BLaER1 treated with 17β-estradiol and CSF1 and Interleukin-3, amounts not matched to agents 10 nM and 100 nM (cell line): ENCODE measurements around the gene TNNT1.
A peak's percentile ranks its signal among the peaks of the same experiment; 100 is the strongest.

Source experiments
- H3K27ac ChIP-seq, 11 experiments: shearing (Covaris generic); formaldehyde crosslinking; 2 replicates each; pipeline ENCODE4 v1.8.1; 2022
- H3K27me3 ChIP-seq, 11 experiments: shearing (Covaris generic); formaldehyde crosslinking; 2 replicates each; pipeline ENCODE4 v1.8.1; 2022
- H3K36me3 ChIP-seq, 11 experiments: shearing (Covaris generic); formaldehyde crosslinking; 2 replicates each; pipeline ENCODE4 v1.8.1; 2022
- H3K4me1 ChIP-seq, 10 experiments: shearing (Covaris generic); formaldehyde crosslinking; 2 replicates each; pipeline ENCODE4 v1.8.1; 2022
- H3K4me2 ChIP-seq, 11 experiments: shearing (Covaris generic); formaldehyde crosslinking; 2 replicates each; pipeline ENCODE4 v1.8.1; 2022
- H3K4me3 ChIP-seq, 10 experiments: shearing (Covaris generic); formaldehyde crosslinking; 2 replicates each; pipeline ENCODE4 v1.8.1; 2022
- H3K9ac ChIP-seq, 11 experiments: shearing (Covaris generic); formaldehyde crosslinking; 2 replicates each; pipeline ENCODE4 v1.8.1; 2022
- H3K9me3 ChIP-seq, 11 experiments: shearing (Covaris generic); formaldehyde crosslinking; replicated peaks in 1 of 11; 2 replicates each; pipeline ENCODE4 v1.8.1; 2022
- H4K20me1 ChIP-seq, 11 experiments: shearing (Covaris generic); formaldehyde crosslinking; 2 replicates each; pipeline ENCODE4 v1.8.1; 2022
- Cebpa-rat ChIP-seq, 11 experiments: shearing (Covaris generic); IDR thresholded peaks; 2 replicates each; pipeline ENCODE4 v1.8.1; 2022

The TNNT1 gene

DNA sequence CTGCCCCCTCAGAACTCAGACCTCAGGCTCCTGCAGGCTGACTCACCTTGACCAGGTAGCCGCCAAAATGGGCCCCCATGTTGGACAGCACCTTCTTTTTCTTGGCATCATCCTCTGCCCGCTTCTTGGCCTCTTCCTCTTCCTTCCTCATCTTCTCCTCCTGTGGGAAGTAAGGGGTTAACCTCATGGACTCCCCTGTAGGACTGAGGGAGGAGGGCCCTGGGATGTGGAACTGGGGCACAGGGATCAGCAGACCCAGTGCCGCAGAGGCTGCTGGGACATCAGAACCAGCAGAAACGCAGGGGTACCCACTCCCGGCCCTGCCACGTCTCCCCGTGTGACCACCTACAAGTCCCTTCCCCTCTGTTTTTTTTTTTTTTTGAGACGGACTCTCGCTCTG is 11.1 kb downstream of the TNNT1 start:
- Histone ChIP-seq H3K27ac (no peak overlapping the region), H4K20me1 (peaks cover 0 to 45% (median 0%) of the 10 kb centered on the region in 11 experiments; a peak in 4 of 22 replicates), H3K4me2 (0 out of 22 replicates have a peak overlapping the region, but pooled peaks of 1 of the 11 experiments have one; percentile 1), H3K9ac (0 out of 22 replicates have a peak overlapping the region, but pooled peaks of 1 of the 11 experiments have one; percentile 17), H3K27me3 (peaks cover 0 to 8% (median 0%) of the 10 kb centered on the region in 11 experiments; a peak in 6 of 22 replicates), H3K9me3 (no peaks in the 10 kb centered on the region), H3K4me1 (peaks cover 32 to 62% (median 44%) of the 10 kb centered on the region in 10 experiments), H3K4me3 (no peak overlapping the region), H3K36me3 (peaks cover 0 to 67% (median 12%) of the 10 kb centered on the region in 11 experiments; a peak in 10 of 22 replicates)
- TF ChIP-seq Cebpa-rat (IDR thresholded peaks at IDR 0.05), result no peak

DNA sequence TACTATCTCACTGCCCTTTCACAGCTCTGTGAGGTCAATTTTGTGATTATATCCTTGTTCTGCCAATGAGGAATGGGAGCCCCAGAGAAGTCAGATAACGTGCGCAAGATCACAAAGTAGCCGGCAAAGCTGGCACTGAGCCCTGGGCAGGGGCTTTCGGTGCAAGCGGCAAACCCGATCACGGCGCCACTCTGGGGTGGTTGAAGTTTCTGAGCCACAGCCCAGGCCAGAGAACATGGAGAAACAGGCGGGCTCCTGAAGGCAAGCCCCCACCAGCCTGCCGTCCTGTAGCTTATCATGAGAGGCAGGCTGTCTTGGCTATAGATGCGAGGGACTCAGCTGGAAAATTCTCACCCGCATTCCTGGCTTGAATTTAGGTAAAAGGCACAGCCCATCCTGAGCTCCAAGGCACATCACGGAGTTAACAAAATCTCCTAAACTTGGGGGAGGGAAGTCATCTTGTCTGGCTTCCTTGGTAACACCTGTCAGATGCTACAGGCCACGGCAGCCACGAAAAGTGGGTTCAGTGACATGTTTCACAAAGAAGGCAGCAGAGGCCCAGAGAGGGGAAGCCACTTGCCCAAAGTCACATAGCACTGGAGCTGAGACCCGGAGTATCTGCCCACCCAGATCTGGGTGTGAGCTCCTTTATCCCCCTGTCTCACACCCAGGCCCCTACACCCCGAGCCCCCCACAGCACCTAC is 12.5 kb downstream of the TNNT1 start:
- peak overlapping the region in 7 of 11 experiments; percentile 47 to 68 (median 58); a peak in 9 of 22 replicates for H3K4me2 ChIP-seq
- no peak for TF ChIP-seq Cebpa-rat (IDR thresholded peaks at IDR 0.05)
- H3K27ac ChIP-seq, result no peak overlapping the region
- H3K27me3 ChIP-seq, result no peaks in the 10 kb centered on the region; a peak in 1 of 22 replicates
- H3K9me3 ChIP-seq, result no peaks in the 10 kb centered on the region
- H3K9ac ChIP-seq, result peak overlapping the region in 3 of 11 experiments; percentile 16 to 33 (median 28); a peak in 4 of 22 replicates
- no peak overlapping the region for H3K4me3 ChIP-seq
- H3K36me3 ChIP-seq, result peaks cover 0 to 66% (median 12%) of the 10 kb centered on the region in 11 experiments; a peak in 10 of 22 replicates
- peaks cover 36 to 55% (median 44%) of the 10 kb centered on the region in 10 experiments for H3K4me1 ChIP-seq
- H4K20me1 ChIP-seq, result peaks cover 0 to 45% (median 0%) of the 10 kb centered on the region in 11 experiments; a peak in 4 of 22 replicates

DNA sequence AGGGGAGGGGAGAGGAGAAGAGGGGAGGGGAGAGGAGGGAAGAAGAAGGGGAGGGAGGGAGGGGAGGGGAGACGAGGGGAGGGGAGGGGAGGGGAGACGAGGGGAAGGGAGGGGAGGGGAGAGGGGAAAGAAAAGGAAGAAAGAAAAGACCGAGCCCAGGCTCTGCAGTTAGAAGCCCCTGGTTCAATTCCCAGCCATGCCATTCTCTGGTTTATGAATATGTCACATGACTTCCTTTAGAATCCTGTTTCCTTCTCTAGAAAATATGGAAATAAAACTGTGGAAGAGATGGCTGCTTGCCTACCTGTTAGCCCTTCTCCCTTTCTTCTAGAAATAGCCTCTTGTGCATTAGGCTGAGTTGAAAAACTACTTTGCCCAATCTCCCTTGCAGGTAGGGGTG is 14.3 kb downstream of the TNNT1 start:
- Histone ChIP-seq H3K4me1 (peaks cover 36 to 48% (median 40%) of the 10 kb centered on the region in 10 experiments), H3K9me3 (no peaks in the 10 kb centered on the region), H3K4me3 (no peak overlapping the region), H3K9ac (no peak overlapping the region), H3K4me2 (peak overlapping the region; percentile 44 to 68 (median 58); a peak in 21 of 22 replicates), H3K27ac (peak overlapping the region in 2 of 11 experiments; percentile 25 to 48; a peak in 2 of 22 replicates), H4K20me1 (peaks cover 0 to 31% (median 0%) of the 10 kb centered on the region in 11 experiments; a peak in 2 of 22 replicates), H3K36me3 (peaks cover 0 to 53% (median 12%) of the 10 kb centered on the region in 11 experiments; a peak in 9 of 22 replicates), H3K27me3 (no peaks in the 10 kb centered on the region)
- TF ChIP-seq Cebpa-rat (IDR thresholded peaks at IDR 0.05), result no peak

DNA sequence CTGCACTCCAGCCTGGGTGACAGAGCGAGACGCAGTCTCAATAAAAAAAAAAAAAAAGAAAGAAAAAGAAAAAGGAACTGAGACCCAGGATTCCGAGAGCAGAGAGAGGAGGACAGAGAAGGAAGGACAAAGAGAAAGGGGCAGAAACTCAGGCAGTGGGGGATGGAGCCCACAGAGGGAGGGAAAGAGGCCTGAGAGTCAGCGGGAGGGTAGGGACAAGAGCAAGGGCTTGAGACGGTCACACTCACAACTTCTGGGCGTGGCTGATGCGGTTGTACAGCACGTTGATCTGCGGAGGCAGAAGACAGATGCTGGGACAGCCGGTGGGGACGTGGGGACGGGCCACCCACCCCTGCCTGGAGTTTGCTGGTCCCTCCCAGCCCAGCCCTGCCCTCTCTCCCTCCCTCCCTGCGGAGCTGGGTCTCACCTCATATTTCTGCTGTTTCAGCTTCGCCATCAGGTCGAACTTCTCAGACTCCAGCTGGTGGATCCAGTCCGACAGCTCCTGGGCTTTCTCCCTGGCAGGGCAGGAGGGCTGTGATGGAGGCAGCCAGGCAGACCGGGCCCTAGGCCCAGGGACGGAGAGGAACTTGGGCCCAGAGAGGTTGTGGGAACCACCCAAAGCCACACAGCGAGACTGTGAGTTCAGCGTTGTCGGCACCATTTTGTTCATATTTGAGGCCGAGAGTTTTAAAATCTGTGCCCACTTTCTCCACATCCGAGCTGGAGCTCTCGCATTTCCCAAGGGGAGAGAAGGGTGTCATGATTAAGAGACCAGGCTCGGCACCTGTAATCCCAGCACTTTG is 15.2 kb downstream of the TNNT1 start:
- Histone ChIP-seq H3K4me1 (peaks cover 36 to 48% (median 40%) of the 10 kb centered on the region in 10 experiments), H3K4me2 (peak overlapping the region; percentile 30 to 84 (median 71)), H3K36me3 (peaks cover 0 to 44% (median 11%) of the 10 kb centered on the region in 11 experiments; a peak in 8 of 22 replicates), H3K9me3 (no peaks in the 10 kb centered on the region), H3K27me3 (no peaks in the 10 kb centered on the region), H3K27ac (peak overlapping the region in 10 of 11 experiments; percentile 38 to 76 (median 60); a peak in 17 of 22 replicates), H3K9ac (peak overlapping the region in 10 of 11 experiments; percentile 27 to 65 (median 40); a peak in 15 of 22 replicates), H3K4me3 (0 out of 20 replicates have a peak overlapping the region, but pooled peaks of 2 of the 10 experiments have one; percentile 2 to 27), H4K20me1 (peaks cover 0 to 24% (median 0%) of the 10 kb centered on the region in 11 experiments; a peak in 2 of 22 replicates)
- no peak for TF ChIP-seq Cebpa-rat (IDR thresholded peaks at IDR 0.05)

DNA sequence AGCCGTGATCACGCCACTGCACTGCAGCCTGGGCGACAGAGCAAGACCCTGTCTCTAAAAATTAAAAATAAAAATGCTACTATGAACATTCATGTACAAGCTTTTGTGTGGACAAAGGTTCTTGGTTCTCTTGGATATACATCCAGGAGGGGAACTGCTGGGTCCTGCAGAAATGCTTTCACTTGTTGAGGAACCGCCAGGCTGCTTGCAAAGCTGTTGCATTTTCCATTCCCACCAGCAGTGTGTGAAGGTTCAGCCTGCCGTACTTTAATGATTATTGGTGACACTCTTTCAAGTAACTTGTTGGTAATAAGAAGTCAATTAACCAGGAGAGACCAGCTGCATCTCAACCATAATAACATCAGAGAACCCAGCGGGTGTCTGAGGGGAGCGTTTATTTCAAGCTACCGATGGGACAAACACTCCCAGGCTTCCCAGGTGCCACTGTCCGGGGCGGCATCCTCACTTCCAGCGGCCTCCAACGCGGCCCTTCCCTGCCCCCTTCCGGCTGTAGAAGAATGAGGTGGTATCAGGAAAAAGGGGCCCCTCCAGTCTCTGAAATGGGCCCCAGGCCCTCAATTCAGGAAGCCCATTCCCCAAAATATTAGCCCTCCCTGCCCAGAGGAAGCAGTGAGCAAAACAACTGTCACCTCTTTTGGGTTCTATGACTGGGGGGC is 16.4 kb downstream of the TNNT1 start:
- peak overlapping the region; percentile 30 to 84 (median 71); a peak in 19 of 22 replicates for H3K4me2 ChIP-seq
- no peaks in the 10 kb centered on the region for H3K27me3 ChIP-seq
- 0 out of 22 replicates have a peak overlapping the region, but pooled peaks of 1 of the 11 experiments have one; percentile 65 for H3K9ac ChIP-seq
- H3K9me3 ChIP-seq, result no peaks in the 10 kb centered on the region
- H3K36me3 ChIP-seq, result peaks cover 0 to 32% (median 10%) of the 10 kb centered on the region in 11 experiments; a peak in 8 of 22 replicates
- TF ChIP-seq Cebpa-rat (IDR thresholded peaks at IDR 0.05), result no peak
- peaks cover 36 to 44% (median 40%) of the 10 kb centered on the region in 10 experiments for H3K4me1 ChIP-seq
- H3K27ac ChIP-seq, result peak overlapping the region in 6 of 11 experiments; percentile 60 to 76 (median 62); a peak in 5 of 22 replicates
- H4K20me1 ChIP-seq, result peaks cover 0 to 22% (median 0%) of the 10 kb centered on the region in 11 experiments; a peak in 2 of 22 replicates
- H3K4me3 ChIP-seq, result no peak overlapping the region

DNA sequence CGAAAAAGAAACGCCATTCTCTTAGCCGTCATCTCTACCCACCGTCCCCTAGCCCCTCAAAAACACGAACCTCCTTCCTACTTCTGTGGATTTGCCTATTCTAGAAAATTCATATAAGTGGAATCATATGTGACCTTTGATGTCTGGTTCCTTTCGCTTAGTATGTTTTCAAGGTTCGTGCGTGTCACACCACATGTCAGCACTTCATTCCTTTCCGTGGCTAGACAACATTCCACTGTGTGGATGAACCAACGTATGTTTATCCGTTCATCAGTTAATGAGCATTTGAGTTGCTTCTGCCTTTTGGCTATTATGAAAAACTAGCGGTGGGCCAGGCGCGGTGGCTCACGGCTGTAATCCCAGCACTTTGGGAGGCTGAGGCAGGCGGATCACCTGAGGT is 17.6 kb downstream of the TNNT1 start:
- H3K9ac ChIP-seq, result no peak overlapping the region
- H3K36me3 ChIP-seq, result peaks cover 0 to 20% (median 5%) of the 10 kb centered on the region in 11 experiments; a peak in 8 of 22 replicates
- TF ChIP-seq Cebpa-rat (IDR thresholded peaks at IDR 0.05), result no peak
- H3K4me1 ChIP-seq, result peaks cover 36 to 39% (median 37%) of the 10 kb centered on the region in 10 experiments
- no peak overlapping the region for H3K27ac ChIP-seq
- no peaks in the 10 kb centered on the region for H3K9me3 ChIP-seq
- H3K27me3 ChIP-seq, result no peaks in the 10 kb centered on the region
- peaks cover 0 to 18% (median 0%) of the 10 kb centered on the region in 11 experiments; a peak in 2 of 22 replicates for H4K20me1 ChIP-seq
- no peak overlapping the region for H3K4me2 ChIP-seq
- no peak overlapping the region for H3K4me3 ChIP-seq

DNA sequence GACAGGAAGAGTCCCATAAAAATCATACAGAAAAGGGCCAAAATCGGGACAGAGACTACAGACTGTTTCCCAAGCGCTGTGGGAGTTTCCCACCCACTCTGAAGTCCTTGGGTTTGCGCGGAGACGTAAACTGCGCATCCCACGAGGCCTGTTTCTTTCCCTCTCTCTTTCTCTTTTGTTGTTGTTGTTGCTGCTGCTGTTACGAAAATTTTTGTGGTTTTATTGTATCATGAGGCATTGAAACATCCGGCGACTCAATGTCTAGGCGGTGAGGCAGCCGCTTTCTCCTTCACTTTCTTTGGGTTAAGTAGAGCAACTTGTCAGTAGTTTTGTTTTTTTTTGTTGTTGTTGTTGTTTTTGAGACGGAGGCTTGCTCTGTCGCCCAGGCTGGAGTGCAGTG is 30.0 kb downstream of the TNNT1 start:
- H3K36me3 ChIP-seq, result peaks cover 0 to 12% (median 3%) of the 10 kb centered on the region in 11 experiments; a peak in 5 of 22 replicates
- H3K4me3 ChIP-seq, result peak overlapping the region in 1 of 10 experiments; percentile 85; a peak in 1 of 20 replicates
- peaks cover 19 to 32% (median 30%) of the 10 kb centered on the region in 11 experiments for H4K20me1 ChIP-seq
- H3K9ac ChIP-seq, result peak overlapping the region in 5 of 11 experiments; percentile 80 to 99 (median 85); a peak in 4 of 22 replicates
- H3K4me1 ChIP-seq, result peaks cover 30 to 39% (median 36%) of the 10 kb centered on the region in 10 experiments
- H3K27ac ChIP-seq, result peak overlapping the region in 9 of 11 experiments; percentile 76 to 94 (median 82); a peak in 14 of 22 replicates
- peak overlapping the region; percentile 79 to 97 (median 88) for H3K4me2 ChIP-seq
- no peaks in the 10 kb centered on the region for H3K9me3 ChIP-seq
- H3K27me3 ChIP-seq, result peaks cover 0 to 12% (median 4%) of the 10 kb centered on the region in 11 experiments; a peak in 11 of 22 replicates
- TF ChIP-seq Cebpa-rat (IDR thresholded peaks at IDR 0.05), result no peak
